Retinal pigment epithelial cell (primary cell): Measurements from ENCODE around the gene PSMA1.

Experiments
- DNase-seq: peaks from one replicate; pipeline ENCODE4 v3.0.0-alpha.2; 2010; ENCODE audit warnings: low read depth
- H3K4me3 ChIP-seq: 2 replicates; pipeline ENCODE4 v1.5.1; 2011; ENCODE audit warnings: mild to moderate bottlenecking, low read length, control low read depth, moderate library complexity
- CTCF ChIP-seq: conservative IDR thresholded peaks from 2 replicates; pipeline ENCODE4 v1.5.1; 2011; ENCODE audit warnings: low read depth, low read length, control low read depth, inconsistent platforms

The PSMA1 gene

GRCh38 chr11:14513800-14514199 is 6.4 kb downstream of the PSMA1 start:
- no peak for TF ChIP-seq CTCF
- no peak for DNase-seq

GRCh38 chr11:14506532-14506931 is 13.7 kb downstream of the PSMA1 start:
- no peak for DNase-seq
- TF ChIP-seq CTCF, result no peak
- H3K4me3 ChIP-seq, result no peak overlapping the region

More at GRCh38 chr11:14513800-14514199, 6.4 kb downstream of the PSMA1 start:
- H3K4me3 ChIP-seq, result no peak overlapping the region

GRCh38 chr11:14503023-14503422 is 17.2 kb downstream of the PSMA1 start:
- no peak overlapping the region for H3K4me3 ChIP-seq
- TF ChIP-seq CTCF, result no peak

GRCh38 chr11:14502039-14502438 is 18.1 kb downstream of the PSMA1 start:
- no peak overlapping the region for H3K4me3 ChIP-seq
- TF ChIP-seq CTCF, result no peak
- DNase-seq, result no peak

More at GRCh38 chr11:14503023-14503422, 17.2 kb downstream of the PSMA1 start:
- DNase-seq, result no peak

GRCh38 chr11:14500181-14500651 is 20.0 kb downstream of the PSMA1 start:
- H3K4me3 ChIP-seq, result peak overlapping the region; percentile 98
- DNase-seq, result no peak
- no peak for TF ChIP-seq CTCF

GRCh38 chr11:14499560-14500180 is 20.5 kb downstream of the PSMA1 start, which contains the start of gene COPB1:
Gene COPB1 (minus strand): TSS chr11:14499811. CDS start chr11:14498928, 883 bp downstream.
- DNase-seq, result peak; percentile 82
- H3K4me3 ChIP-seq, result peak within 1 kb of the TSS; percentile 98
- TF ChIP-seq CTCF, result no peak

- no peak for TF ChIP-seq CTCF
- no peak for DNase-seq
- peak overlapping the region; percentile 98 for H3K4me3 ChIP-seq
Measured at GRCh38 chr11:14499178-14499559, 21.0 kb downstream of the PSMA1 start.
